OCI-LY3 (cell line): ENCODE measurements around the gene KIF5B.

Experiments
- H2AFZ ChIP-seq: fragments of 200-600, 300-600 bp; shearing (Covaris generic); 2 replicates; pipeline ENCODE4 v1.6.0; 2014; ENCODE audit warnings: antibody characterized with exemption, low read depth, low read length
- H3K27ac ChIP-seq: fragments of 200-600, 300-600 bp; sonication (generic); 2 replicates; pipeline ENCODE4 v1.5.1; 2014; ENCODE audit warnings: mild to moderate bottlenecking, low read length, moderate library complexity, mixed read lengths
- H3K27me3 ChIP-seq: fragments of 200-600, 300-600 bp; sonication (generic); 2 replicates; pipeline ENCODE4 v1.6.1; 2014; ENCODE audit warnings: low read depth, low read length, mixed read lengths
- H3K36me3 ChIP-seq: fragments of 200-600, 300-600 bp; sonication (generic); replicated peaks from 2 replicates; pipeline ENCODE3; 2014; ENCODE audit warnings: low read depth, low read length, mixed read lengths
- H3K4me1 ChIP-seq: fragments of 300-600, 200-600 bp; sonication (generic); 2 replicates; pipeline ENCODE4 v1.6.1; 2014; ENCODE audit warnings: low read length, mixed read lengths
- H3K4me2 ChIP-seq: fragments of 200-600, 300-600 bp; sonication (generic); 2 replicates; pipeline ENCODE4 v1.6.1; 2014; ENCODE audit warnings: low read length, mixed read lengths
- H3K4me3 ChIP-seq: fragments of 300-600, 200-600 bp; sonication (generic); 2 replicates; pipeline ENCODE4 v1.5.1; 2014; ENCODE audit warnings: antibody characterized with exemption, mild to moderate bottlenecking, low read length, moderate library complexity
- H3K79me2 ChIP-seq: fragments of 300-600, 200-600 bp; shearing (Covaris generic); 2 replicates; pipeline ENCODE4 v1.6.1; 2014; ENCODE audit warnings: mild to moderate bottlenecking, low read length, mixed read lengths
- H3K9ac ChIP-seq: fragments of 300-600, 200-600 bp; shearing (Covaris generic); 2 replicates; pipeline ENCODE4 v1.6.0; 2014; ENCODE audit warnings: mild to moderate bottlenecking, low read length, moderate library complexity
- H3K9me3 ChIP-seq: fragments of 200-600, 300-600 bp; shearing (Covaris generic); 2 replicates; pipeline ENCODE4 v1.6.1; 2014; ENCODE audit warnings: low read length, mixed read lengths; ENCODE audit not compliant: insufficient read depth
- H4K20me1 ChIP-seq: fragments of 200-600, 300-600 bp; sonication (generic); 2 replicates; pipeline ENCODE4 v1.6.1; 2016; ENCODE audit warnings: low read length, mixed read lengths; ENCODE audit not compliant: insufficient read depth
- CTCF ChIP-seq: fragments of 200-600, 300-600 bp; sonication (generic); IDR thresholded peaks from 2 replicates; pipeline ENCODE4 v1.5.1; 2014; ENCODE audit warnings: antibody characterized with exemption, low read length, low read depth
- EZH2phosphoT487 ChIP-seq: fragments of 200-600 bp; shearing (Covaris generic); IDR thresholded peaks from 2 replicates; pipeline ENCODE4 v1.6.1; 2018; ENCODE audit warnings: antibody characterized with exemption, mixed run types, low read depth

KIF5B gene

GRCh38 chr10:32005050-32005449 is 51.2 kb downstream of the KIF5B start:
- no peaks in the 10 kb centered on the region for H3K79me2 ChIP-seq
- no peak overlapping the region for H3K4me2 ChIP-seq
- no peaks in the 10 kb centered on the region for H4K20me1 ChIP-seq
- H3K36me3 ChIP-seq: peaks cover 6% of the 10 kb centered on the region
- H3K9me3 ChIP-seq: no peaks in the 10 kb centered on the region
- TF ChIP-seq CTCF (peak; percentile 48), EZH2phosphoT487 (no peak)
- no peak overlapping the region for H3K4me3 ChIP-seq
- H3K27me3 ChIP-seq: no peaks in the 10 kb centered on the region
- no peaks in the 10 kb centered on the region for H3K4me1 ChIP-seq
- H3K9ac ChIP-seq: no peak overlapping the region
- H3K27ac ChIP-seq: no peak overlapping the region
- H2AFZ ChIP-seq: no peak overlapping the region

- no peaks in the 10 kb centered on the region for H3K4me1 ChIP-seq
- H3K9me3 ChIP-seq: no peaks in the 10 kb centered on the region
- no peak overlapping the region for H2AFZ ChIP-seq
- no peaks in the 10 kb centered on the region for H3K79me2 ChIP-seq
- H3K4me2 ChIP-seq: no peak overlapping the region
- H3K9ac ChIP-seq: no peak overlapping the region
- TF ChIP-seq CTCF (no peak), EZH2phosphoT487 (no peak)
- H3K27ac ChIP-seq: no peak overlapping the region
- H4K20me1 ChIP-seq: no peaks in the 10 kb centered on the region
- H3K4me3 ChIP-seq: no peak overlapping the region
- H3K36me3 ChIP-seq: peaks cover 5% of the 10 kb centered on the region
- H3K27me3 ChIP-seq: no peaks in the 10 kb centered on the region
Measured at GRCh38 chr10:32004161-32004591, 52.0 kb downstream of the KIF5B start.

GRCh38 chr10:32002531-32002930 is 53.7 kb downstream of the KIF5B start:
- Histone ChIP-seq H3K4me2 (no peak overlapping the region), H3K9ac (no peak overlapping the region)

GRCh38 chr10:32000937-32001336 is 55.3 kb downstream of the KIF5B start:
- no peak overlapping the region for H2AFZ ChIP-seq
- no peaks in the 10 kb centered on the region for H4K20me1 ChIP-seq
- no peaks in the 10 kb centered on the region for H3K36me3 ChIP-seq
- H3K9me3 ChIP-seq: no peaks in the 10 kb centered on the region
- no peak overlapping the region for H3K27ac ChIP-seq
- no peaks in the 10 kb centered on the region for H3K27me3 ChIP-seq
- TF ChIP-seq EZH2phosphoT487 (no peak), CTCF (no peak)
- no peaks in the 10 kb centered on the region for H3K79me2 ChIP-seq
- no peak overlapping the region for H3K4me2 ChIP-seq
- H3K9ac ChIP-seq: no peak overlapping the region
- no peaks in the 10 kb centered on the region for H3K4me1 ChIP-seq
- no peak overlapping the region for H3K4me3 ChIP-seq

More at GRCh38 chr10:32002531-32002930, 53.7 kb downstream of the KIF5B start:
- no peaks in the 10 kb centered on the region for H4K20me1 ChIP-seq
- no peaks in the 10 kb centered on the region for H3K9me3 ChIP-seq
- no peaks in the 10 kb centered on the region for H3K4me1 ChIP-seq
- no peaks in the 10 kb centered on the region for H3K79me2 ChIP-seq
- no peaks in the 10 kb centered on the region for H3K27me3 ChIP-seq
- no peak overlapping the region for H2AFZ ChIP-seq
- H3K4me3 ChIP-seq: no peak overlapping the region
- H3K27ac ChIP-seq: no peak overlapping the region
- TF ChIP-seq EZH2phosphoT487 (no peak), CTCF (no peak)
- H3K36me3 ChIP-seq: no peaks in the 10 kb centered on the region
